Measurements from ENCODE around the gene VPS13D.

Gene VPS13D

DNA sequence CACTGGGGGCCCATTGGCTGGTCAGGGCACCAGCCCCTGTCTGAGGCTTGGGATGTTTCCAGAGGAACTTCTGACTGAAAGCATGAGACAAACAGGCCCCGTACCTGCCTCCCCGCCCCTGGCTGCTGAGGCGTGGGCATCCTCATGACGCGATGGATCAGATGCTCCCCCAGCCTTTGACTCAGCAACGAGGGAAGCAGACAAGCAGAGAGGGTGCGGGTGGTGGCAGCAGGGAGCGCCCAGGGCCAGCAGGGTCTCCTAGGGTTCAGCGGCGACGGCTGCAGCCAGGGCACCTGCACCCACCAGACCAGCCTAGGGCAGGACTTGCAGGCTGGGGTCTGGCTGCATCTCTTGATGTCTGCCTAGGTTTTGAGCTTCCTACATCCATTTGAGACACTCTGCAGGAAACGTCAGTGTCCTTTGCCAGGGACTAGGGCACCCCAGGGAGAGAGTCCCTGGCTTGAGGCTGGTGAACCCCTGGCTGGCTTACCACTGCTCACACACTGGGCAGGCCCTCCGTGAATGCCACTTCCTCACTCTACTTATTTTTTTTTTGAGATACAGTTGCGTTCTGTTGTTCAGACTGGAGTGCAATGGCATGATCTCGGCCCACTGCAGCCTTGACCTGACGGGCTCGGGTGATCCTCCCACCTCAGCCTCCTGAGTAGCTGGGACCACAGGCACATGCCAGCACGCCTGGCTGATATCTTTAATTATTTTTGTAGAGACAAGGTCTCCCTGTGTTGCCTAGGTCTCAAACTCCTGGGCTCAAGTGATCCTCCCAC is 324.9 kb downstream of the VPS13D start:
- Histone ChIP-seq H3K4me1 (ENCODE audit: low read length) (no peaks in the 10 kb centered on the region), H3K27me3 (replicated peaks; ENCODE audit: insufficient read depth, low read length) (peaks cover 5% of the 10 kb centered on the region; the same call in 1 of the 2 replicates)
- TF ChIP-seq EZH2phosphoT487 (IDR thresholded peaks at IDR 0.05; ENCODE audit: low read length), result no peak
- TF ChIP-seq CTCF (IDR thresholded peaks at IDR 0.05; ENCODE audit: low read length), result no peak
- TF ChIP-seq EZH2 (optimal IDR thresholded peaks at IDR 0.05; ENCODE audit: low read depth, low read length), result no peak

GRCh38 chr1:12555411-12556367 is 325.9 kb downstream of the VPS13D start:
- Histone ChIP-seq H3K4me3 (ENCODE audit: low read length) (no peak overlapping the region), H3K9me3 (replicated peaks; ENCODE audit: insufficient read depth, low read length) (no peaks in the 10 kb centered on the region), H3K79me2 (ENCODE audit: low read length) (no peaks in the 10 kb centered on the region), H4K20me1 (ENCODE audit: insufficient read depth, low read length) (no peaks in the 10 kb centered on the region), H3K4me1 (ENCODE audit: low read length) (no peaks in the 10 kb centered on the region), H3K27me3 (replicated peaks; ENCODE audit: insufficient read depth, low read length) (peaks cover 5% of the 10 kb centered on the region; the same call in 1 of the 2 replicates), H3K27ac (ENCODE audit: low read length) (no peak overlapping the region), H3K9me2 (replicated peaks; ENCODE audit: insufficient read depth, low read length) (no peaks in the 10 kb centered on the region), H3K36me3 (replicated peaks; ENCODE audit: insufficient read depth, low read length) (no peaks in the 10 kb centered on the region), H2AFZ (ENCODE audit: low read length) (no peak overlapping the region), H3K4me2 (ENCODE audit: low read depth, low read length) (no peak overlapping the region), H3F3A (ENCODE audit: insufficient read depth, low read length) (no peaks in the 10 kb centered on the region), H3K9ac (ENCODE audit: low read length) (no peak overlapping the region)
- no peak for TF ChIP-seq EZH2phosphoT487 (IDR thresholded peaks at IDR 0.05; ENCODE audit: low read length)
- no peak for TF ChIP-seq EZH2 (optimal IDR thresholded peaks at IDR 0.05; ENCODE audit: low read depth, low read length)
- no peak for TF ChIP-seq CTCF (IDR thresholded peaks at IDR 0.05; ENCODE audit: low read length)
- no peak for DNase-seq

More for the DNA sequence above, 324.9 kb downstream of the VPS13D start:
- H3K9me3 ChIP-seq (replicated peaks; ENCODE audit: insufficient read depth, low read length), result no peaks in the 10 kb centered on the region
- no peaks in the 10 kb centered on the region for H3K9me2 ChIP-seq (replicated peaks; ENCODE audit: insufficient read depth, low read length)
- H3K27ac ChIP-seq (ENCODE audit: low read length), result no peak overlapping the region
- H3F3A ChIP-seq (ENCODE audit: insufficient read depth, low read length), result no peaks in the 10 kb centered on the region
- no peak overlapping the region for H3K9ac ChIP-seq (ENCODE audit: low read length)
- H3K4me2 ChIP-seq (ENCODE audit: low read depth, low read length), result no peak overlapping the region
- H3K36me3 ChIP-seq (replicated peaks; ENCODE audit: insufficient read depth, low read length), result no peaks in the 10 kb centered on the region
- DNase-seq, result no peak
- no peaks in the 10 kb centered on the region for H3K79me2 ChIP-seq (ENCODE audit: low read length)
- no peak overlapping the region for H2AFZ ChIP-seq (ENCODE audit: low read length)
- no peak overlapping the region for H3K4me3 ChIP-seq (ENCODE audit: low read length)
- H4K20me1 ChIP-seq (ENCODE audit: insufficient read depth, low read length), result no peaks in the 10 kb centered on the region

DNA sequence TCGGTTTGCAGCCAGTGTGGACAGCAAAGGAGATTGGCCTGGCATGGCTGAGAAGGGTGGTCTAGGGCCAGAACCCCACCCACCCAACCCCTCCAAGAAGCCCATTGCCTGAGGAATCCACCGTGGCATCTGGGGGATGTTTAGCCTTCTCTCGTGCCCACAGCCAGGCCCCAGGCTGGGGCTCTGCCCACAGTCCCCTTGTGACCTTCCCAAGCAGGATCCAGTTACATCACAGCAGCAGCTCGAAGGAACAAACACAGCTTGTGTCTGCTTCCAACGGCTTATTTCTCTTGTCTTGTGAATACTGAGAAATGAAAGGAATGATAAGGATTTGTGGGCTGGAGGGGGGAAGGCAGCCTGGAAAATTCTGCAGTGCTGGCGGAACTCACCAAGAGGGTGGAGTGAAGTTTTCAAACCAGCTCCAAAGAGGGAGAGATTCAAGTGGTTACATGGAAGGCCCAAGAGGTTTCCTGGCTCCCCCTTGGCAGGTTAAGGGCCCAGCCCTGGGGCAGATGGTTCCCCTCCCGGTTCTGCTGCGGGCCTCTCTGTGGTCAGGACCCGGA is 326.6 kb downstream of the VPS13D start:
- H3K4me3 ChIP-seq (ENCODE audit: low read length), result no peak overlapping the region
- peaks cover 5% of the 10 kb centered on the region; the same call in 1 of the 2 replicates for H3K27me3 ChIP-seq (replicated peaks; ENCODE audit: insufficient read depth, low read length)
- no peak overlapping the region for H3K4me2 ChIP-seq (ENCODE audit: low read depth, low read length)
- H3K79me2 ChIP-seq (ENCODE audit: low read length), result no peaks in the 10 kb centered on the region
- H3K4me1 ChIP-seq (ENCODE audit: low read length), result no peaks in the 10 kb centered on the region
- no peaks in the 10 kb centered on the region for H3F3A ChIP-seq (ENCODE audit: insufficient read depth, low read length)
- no peaks in the 10 kb centered on the region for H3K9me2 ChIP-seq (replicated peaks; ENCODE audit: insufficient read depth, low read length)
- H3K9me3 ChIP-seq (replicated peaks; ENCODE audit: insufficient read depth, low read length), result no peaks in the 10 kb centered on the region
- no peaks in the 10 kb centered on the region for H4K20me1 ChIP-seq (ENCODE audit: insufficient read depth, low read length)
- no peak overlapping the region for H2AFZ ChIP-seq (ENCODE audit: low read length)
- no peaks in the 10 kb centered on the region for H3K36me3 ChIP-seq (replicated peaks; ENCODE audit: insufficient read depth, low read length)
- H3K27ac ChIP-seq (ENCODE audit: low read length), result no peak overlapping the region
- DNase-seq, result no peak
- no peak for TF ChIP-seq EZH2 (optimal IDR thresholded peaks at IDR 0.05; ENCODE audit: low read depth, low read length)
- TF ChIP-seq CTCF (IDR thresholded peaks at IDR 0.05; ENCODE audit: low read length), result no peak
- TF ChIP-seq EZH2phosphoT487 (IDR thresholded peaks at IDR 0.05; ENCODE audit: low read length), result no peak
- no peak overlapping the region for H3K9ac ChIP-seq (ENCODE audit: low read length)
